GM23338 (cell line): ENCODE results near the gene PRSS27. TPM values are rescaled to one million over a fixed set of nuclear protein-coding genes. Genes with fewer than 3 reads are reported as not detected.

Experiments used
- ATAC-seq: fragments of 200-7000 bp; cut with Tn5 transposase; 3 replicates; pipeline ENCODE4 v1.9.1; 2020
- DNase-seq: peaks from one replicate; pipeline ENCODE4 v3.0.0-alpha.2; 2015; ENCODE audit warnings: low spot score
- H2AFZ ChIP-seq: fragments of 200-600 bp; sonication (generic); 2 replicates; pipeline ENCODE4 v1.8.0; 2016; ENCODE audit warnings: antibody characterized with exemption, mild to moderate bottlenecking, moderate library complexity
- H3F3A ChIP-seq: fragments of 200-600 bp; sonication (generic); replicated peaks from 2 replicates; pipeline ENCODE4 v1.8.0; 2017; ENCODE audit warnings: antibody characterized with exemption, mixed run types, low read depth
- H3K27ac ChIP-seq: fragments of 200-600 bp; sonication (generic); 2 replicates; pipeline ENCODE4 v1.6.1; 2016; ENCODE audit warnings: low read depth
- H3K27me3 ChIP-seq: fragments of 200-600 bp; sonication (generic); 2 replicates; pipeline ENCODE4 v1.8.0; 2016; ENCODE audit warnings: mild to moderate bottlenecking, mixed run types, moderate library complexity; ENCODE audit not compliant: insufficient read depth
- H3K36me3 ChIP-seq: fragments of 200-600 bp; sonication (generic); 2 replicates; pipeline ENCODE4 v1.8.0; 2016; ENCODE audit warnings: mild to moderate bottlenecking; ENCODE audit not compliant: insufficient read depth
- H3K4me1 ChIP-seq: fragments of 200-600 bp; sonication (generic); 2 replicates; pipeline ENCODE4 v1.8.0; 2016; ENCODE audit warnings: mild to moderate bottlenecking, moderate library complexity; ENCODE audit not compliant: insufficient read depth
- H3K4me2 ChIP-seq: fragments of 200-600 bp; sonication (generic); 2 replicates; pipeline ENCODE4 v1.7.1; 2017; ENCODE audit warnings: mixed run types
- H3K4me3 ChIP-seq: fragments of 200-600 bp; sonication (generic); 2 replicates; pipeline ENCODE4 v1.6.1; 2016; ENCODE audit warnings: mixed run types
- H3K79me2 ChIP-seq: fragments of 200-600 bp; sonication (generic); replicated peaks from 2 replicates; pipeline ENCODE4 v1.8.0; 2017; ENCODE audit warnings: mild to moderate bottlenecking; ENCODE audit not compliant: insufficient read depth
- H3K9me2 ChIP-seq: fragments of 200-600 bp; sonication (generic); 2 replicates; pipeline ENCODE4 v1.8.0; 2017; ENCODE audit not compliant: insufficient read depth
- H4K20me1 ChIP-seq: fragments of 200-600 bp; sonication (generic); replicated peaks from 2 replicates; pipeline ENCODE4 v1.8.0; 2017; ENCODE audit warnings: mild to moderate bottlenecking; ENCODE audit not compliant: insufficient read depth
- H3K27ac Mint-ChIP-seq: 2 replicates; pipeline ENCODE4 v1.8.0; 2020; ENCODE audit warnings: inconsistent platforms, mild to moderate bottlenecking, moderate library complexity, mixed read lengths
- H3K27me3 Mint-ChIP-seq: 3 replicates; pipeline ENCODE4 v1.8.0; 2022; ENCODE audit warnings: low read depth, mild to moderate bottlenecking, moderate library complexity, mixed read lengths, inconsistent platforms; ENCODE audit not compliant: insufficient read depth, poor library complexity
- H3K36me3 Mint-ChIP-seq: 3 replicates; pipeline ENCODE4 v1.8.0; 2021; ENCODE audit warnings: low read depth, mild to moderate bottlenecking, inconsistent platforms, moderate library complexity, mixed read lengths
- H3K4me1 Mint-ChIP-seq: 3 replicates; pipeline ENCODE4 v1.8.0; 2020; ENCODE audit warnings: mild to moderate bottlenecking, inconsistent platforms, mixed read lengths
- H3K4me3 Mint-ChIP-seq: 3 replicates; pipeline ENCODE4 v1.8.0; 2021; ENCODE audit warnings: moderate library complexity, mild to moderate bottlenecking, inconsistent platforms, mixed read lengths
- H3K9me3 Mint-ChIP-seq: 3 replicates; pipeline ENCODE4 v1.8.0; 2020; ENCODE audit warnings: moderate library complexity, mild to moderate bottlenecking, inconsistent platforms, mixed read lengths
- CREB1 ChIP-seq: fragments of 250-450 bp; sonication (Bioruptor Pico); IDR thresholded peaks from 2 replicates; pipeline ENCODE4 v1.5.0; 2020; ENCODE audit warnings: low read depth, mild to moderate bottlenecking, moderate library complexity
- CTCF ChIP-seq, 2 experiments: fragments of 200-600 bp in 1 of 2; sonication (generic) in 1 of 2; conservative IDR thresholded peaks; 2 replicates each; pipeline versions ENCODE4 v1.5.1 to v1.6.1; 2016 to 2017; ENCODE audit warnings: antibody characterized with exemption in 2 of 2, low read depth in 2 of 2, mild to moderate bottlenecking in 2 of 2, moderate library complexity in 1 of 2
- ETS1 ChIP-seq: IDR thresholded peaks from 2 replicates; pipeline ENCODE4 v1.6.1; 2016; ENCODE audit warnings: antibody characterized with exemption
- EZH2 ChIP-seq: fragments of 200-600 bp; sonication (generic); IDR thresholded peaks from one replicate; pipeline ENCODE4 v1.8.0; 2017; ENCODE audit warnings: antibody characterized with exemption, mild to moderate bottlenecking, low read depth; ENCODE audit not compliant: unreplicated experiment
- EZH2phosphoT487 ChIP-seq: fragments of 200-600 bp; sonication (generic); IDR thresholded peaks from one replicate; pipeline ENCODE4 v1.8.1; 2018; ENCODE audit warnings: antibody characterized with exemption; ENCODE audit not compliant: unreplicated experiment
- JUNB ChIP-seq: IDR thresholded peaks from one replicate; pipeline ENCODE4 v1.6.1; 2016; ENCODE audit warnings: antibody characterized with exemption; ENCODE audit not compliant: unreplicated experiment
- NANOG ChIP-seq: IDR thresholded peaks from 2 replicates; pipeline ENCODE4 v1.6.1; 2016; ENCODE audit warnings: antibody characterized with exemption, borderline replicate concordance
- POLR2AphosphoS5 ChIP-seq: IDR thresholded peaks from 2 replicates; pipeline ENCODE4 v1.6.1; 2016; ENCODE audit warnings: antibody characterized with exemption, low read depth
- REST ChIP-seq: IDR thresholded peaks from one replicate; pipeline ENCODE4 v1.6.1; 2018; ENCODE audit warnings: antibody characterized with exemption; ENCODE audit not compliant: unreplicated experiment
- STAT1 ChIP-seq: IDR thresholded peaks from one replicate; pipeline ENCODE4 v1.6.1; 2016; ENCODE audit warnings: antibody characterized with exemption; ENCODE audit not compliant: unreplicated experiment
- ZNF114 ChIP-seq: fragments of 250-450 bp; sonication (Bioruptor Pico); IDR thresholded peaks from 2 replicates; pipeline ENCODE4 v1.5.0; 2020; ENCODE audit warnings: mild to moderate bottlenecking, moderate library complexity
- ZNF331 ChIP-seq: fragments of 250-450 bp; sonication (Bioruptor Pico); IDR thresholded peaks from 2 replicates; pipeline ENCODE4 v1.5.0; 2020; ENCODE audit warnings: low read depth, mild to moderate bottlenecking, moderate library complexity
- ZNF462 ChIP-seq: fragments of 250-450 bp; sonication (Bioruptor Pico); IDR thresholded peaks from 2 replicates; pipeline ENCODE4 v1.5.0; 2020; ENCODE audit warnings: mild to moderate bottlenecking, moderate library complexity
- polyA plus RNA-seq: library from polyadenylated mRNA; unstranded; fragments of >200 nt; fragmentation: Nextera tagmentation; extraction: Ambion mirVana; gene quantifications from 2 replicates; pipeline ENCODE4 v1.2.1, GENCODE V29; 2016
- total RNA-seq: library from RNA; depleted of rRNA; stranded (reverse); fragments of >200 nt; shearing (Covaris generic); gene quantifications from 2 replicates; pipeline ENCODE4 v1.2.3, GENCODE V29; 2014

PRSS27 gene
- total and polyA plus RNA-seq, 2 experiments from 2014 or later, result 0.73 to 1.6 TPM

- Histone ChIP-seq H3K4me2 (no peak overlapping the region), H3K4me3 (no peak overlapping the region), H4K20me1 (no peaks in the 10 kb centered on the region), H3F3A (no peaks in the 10 kb centered on the region), H3K9me2 (no peaks in the 10 kb centered on the region), H2AFZ (no peak overlapping the region), H3K36me3 (no peaks in the 10 kb centered on the region), H3K27me3 (no peaks in the 10 kb centered on the region), H3K27ac (no peak overlapping the region), H3K4me1 (no peaks in the 10 kb centered on the region), H3K79me2 (peaks cover 59% of the 10 kb centered on the region)
- TF ChIP-seq REST (no peak), NANOG (no peak), EZH2phosphoT487 (no peak), JUNB (no peak), ZNF114 (CRISPR knock-in tag) (no peak), CREB1 (no peak), EZH2 (no peak), ZNF462 (CRISPR knock-in tag) (no peak), ZNF331 (CRISPR knock-in tag) (no peak), ETS1 (no peak), POLR2AphosphoS5 (no peak), STAT1 (no peak), CTCF (conservative IDR thresholded peaks at IDR 0.05; ENCODE audit: low read depth in 2 of 2) (no peak)
- Mint-ChIP-seq H3K36me3 (peaks cover 2% of the 10 kb centered on the region; the same call in 2 of the 3 replicates), H3K4me3 (no peak overlapping the region), H3K27me3 (peaks cover 8% of the 10 kb centered on the region), H3K9me3 (peaks cover 2% of the 10 kb centered on the region; the same call in 2 of the 3 replicates), H3K27ac (no peak overlapping the region), H3K4me1 (peaks cover 6% of the 10 kb centered on the region; the same call in 2 of the 3 replicates)
- DNase-seq (no peak), ATAC-seq (no peak)
Observed at GRCh38 chr16:2686912-2687507, 33.0 kb downstream of the PRSS27 start.
